GM21526 (cell line): Measurements from ENCODE around the gene PTPRD.

Experiments
- ATAC-seq: cut with Tn5 transposase; IDR thresholded peaks from one replicate; pipeline ENCODE4 v1.9.1; 2021; ENCODE audit warnings: moderate library complexity; ENCODE audit not compliant: unreplicated experiment, low FRiP score

Gene PTPRD

GRCh38 chr9:8600914-8601680 lies 2011.7 kb downstream of the PTPRD start:
- ATAC-seq, result no peak

DNA sequence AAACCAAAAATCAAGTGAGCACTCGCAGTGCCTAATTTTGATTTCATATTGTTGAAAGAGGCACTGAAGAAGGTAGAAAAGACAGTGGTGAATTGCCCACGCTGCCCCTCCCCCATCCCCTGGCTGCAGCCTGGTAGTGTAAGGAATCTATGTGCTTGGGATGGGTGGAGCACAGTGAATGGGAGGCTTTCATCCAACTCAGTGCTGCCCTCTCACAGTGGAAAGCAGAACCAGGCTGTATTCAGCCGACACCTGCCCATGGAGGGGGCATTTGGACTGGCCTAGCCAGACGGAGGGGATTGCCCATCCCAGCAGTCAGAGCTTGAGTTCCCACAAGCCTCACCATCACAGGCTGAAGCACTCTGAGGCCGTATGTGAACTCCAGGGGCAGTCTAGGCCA lies 2012.9 kb downstream of the PTPRD start:
- ATAC-seq, result no peak

GRCh38 chr9:8589476-8589875 lies 2023.3 kb downstream of the PTPRD start:
- ATAC-seq, result no peak

DNA sequence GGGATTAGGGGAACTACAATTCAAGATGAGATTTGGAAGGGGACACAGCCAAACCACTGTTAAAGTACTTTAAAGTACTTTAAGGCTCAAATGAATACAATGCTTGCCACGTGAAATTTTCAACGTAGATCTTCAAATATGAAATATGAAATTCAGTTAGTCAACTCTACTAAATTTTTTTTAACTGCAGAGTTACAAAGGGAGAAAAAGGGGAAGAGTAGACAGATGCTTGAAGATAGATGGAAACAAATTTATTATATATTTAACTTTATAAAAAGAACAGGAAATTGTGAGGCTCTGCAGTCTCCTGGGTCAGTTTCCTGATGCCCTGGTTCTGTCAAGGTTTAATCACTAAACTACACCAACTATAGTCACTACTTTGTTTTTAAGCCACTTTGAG lies 2027.8 kb downstream of the PTPRD start:
- ATAC-seq, result no peak

GRCh38 chr9:8579661-8580060 lies 2033.1 kb downstream of the PTPRD start:
- ATAC-seq, result no peak

DNA sequence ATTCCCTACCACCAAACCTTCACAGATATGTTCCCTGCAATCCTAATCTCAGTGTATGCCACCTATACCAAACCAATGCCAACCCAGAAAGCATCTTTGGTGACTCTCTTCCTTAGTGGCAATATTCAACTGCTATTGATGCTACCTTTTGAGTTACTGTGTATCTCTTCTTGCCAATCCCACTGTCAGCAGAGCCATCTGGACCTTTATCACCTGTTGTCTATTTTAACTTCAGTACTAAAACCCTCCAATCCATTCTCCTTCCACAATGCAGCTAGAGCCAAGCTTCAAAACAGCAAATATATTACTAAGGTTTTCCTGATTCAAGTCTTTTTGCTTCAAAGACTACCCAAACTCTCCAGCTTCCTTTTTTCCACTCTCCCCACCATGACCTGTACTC lies 2036.1 kb downstream of the PTPRD start:
- no peak for ATAC-seq

- no peak for ATAC-seq
Observed at GRCh38 chr9:8574846-8575245, 2038.0 kb downstream of the PTPRD start.

- no peak for ATAC-seq
Observed at GRCh38 chr9:8572209-8572608, 2040.6 kb downstream of the PTPRD start.

GRCh38 chr9:8571643-8572042 lies 2041.2 kb downstream of the PTPRD start:
- ATAC-seq, result no peak

GRCh38 chr9:8570776-8571175 lies 2042.0 kb downstream of the PTPRD start:
- no peak for ATAC-seq

DNA sequence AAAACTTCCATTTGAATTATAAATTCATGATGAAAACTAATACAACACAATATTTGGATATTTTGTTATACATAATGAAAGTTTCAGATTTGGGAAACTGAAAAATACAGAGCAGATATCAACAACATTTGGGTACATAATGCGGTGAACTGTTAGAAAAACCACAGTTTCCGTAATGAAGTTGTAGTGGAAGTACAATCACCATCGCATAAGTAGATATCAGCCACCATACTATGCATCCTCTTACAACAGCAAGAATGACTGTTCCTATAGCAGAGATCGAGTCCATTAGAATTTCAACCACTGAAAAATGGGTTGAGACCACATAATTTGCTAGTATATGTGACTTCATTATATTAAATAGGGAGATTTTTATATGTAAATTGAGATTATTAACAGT lies 2043.0 kb downstream of the PTPRD start:
- no peak for ATAC-seq

DNA sequence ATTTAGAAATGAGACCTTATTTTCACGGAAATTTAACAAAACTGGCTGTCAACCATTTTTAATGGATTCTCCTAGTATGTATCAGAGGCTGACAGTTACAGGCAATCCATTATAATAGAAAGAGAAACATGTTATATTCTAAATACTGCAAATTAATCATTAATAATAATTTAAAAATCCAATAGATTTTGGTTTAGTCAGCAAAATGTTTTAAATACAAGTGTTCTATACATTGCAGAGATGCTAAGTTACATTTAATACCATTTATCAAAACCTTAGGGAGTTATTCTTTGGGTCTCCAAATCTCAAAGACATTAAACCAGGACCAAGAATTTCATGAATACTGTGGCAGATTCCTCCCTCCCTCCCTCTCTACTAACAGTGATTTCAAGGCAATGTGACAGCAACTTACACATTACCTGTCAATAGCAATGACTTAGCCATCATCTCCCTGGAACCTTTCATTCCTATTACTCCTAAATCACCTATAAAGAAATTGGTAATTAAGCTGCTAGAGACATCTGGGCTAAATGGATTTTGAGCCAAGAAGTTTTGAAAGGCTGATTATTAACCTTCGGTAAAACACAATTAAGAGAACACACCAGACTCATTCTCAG lies 2044.7 kb downstream of the PTPRD start:
- ATAC-seq, result no peak

DNA sequence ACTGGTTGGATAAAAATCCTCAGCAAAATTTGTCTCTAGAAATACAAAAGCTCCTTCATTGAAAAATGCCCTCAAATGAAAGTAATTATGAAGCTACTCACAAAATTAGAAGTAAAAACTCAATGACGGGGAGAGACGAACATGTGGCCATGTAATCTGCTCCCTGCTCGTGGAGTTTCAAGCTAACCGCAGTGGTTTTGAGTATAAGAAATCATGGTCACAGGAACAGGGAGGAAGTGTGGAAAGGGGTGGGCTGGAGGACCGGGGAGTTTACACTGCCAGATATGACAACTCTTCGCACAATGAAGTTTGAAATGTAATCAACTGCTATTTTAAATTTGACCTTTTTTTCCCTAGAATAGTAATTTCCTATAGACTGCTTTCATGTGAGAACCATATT lies 2047.8 kb downstream of the PTPRD start:
- ATAC-seq, result no peak

GRCh38 chr9:8560560-8561525 lies 2052.0 kb downstream of the PTPRD start:
- ATAC-seq, result no peak

DNA sequence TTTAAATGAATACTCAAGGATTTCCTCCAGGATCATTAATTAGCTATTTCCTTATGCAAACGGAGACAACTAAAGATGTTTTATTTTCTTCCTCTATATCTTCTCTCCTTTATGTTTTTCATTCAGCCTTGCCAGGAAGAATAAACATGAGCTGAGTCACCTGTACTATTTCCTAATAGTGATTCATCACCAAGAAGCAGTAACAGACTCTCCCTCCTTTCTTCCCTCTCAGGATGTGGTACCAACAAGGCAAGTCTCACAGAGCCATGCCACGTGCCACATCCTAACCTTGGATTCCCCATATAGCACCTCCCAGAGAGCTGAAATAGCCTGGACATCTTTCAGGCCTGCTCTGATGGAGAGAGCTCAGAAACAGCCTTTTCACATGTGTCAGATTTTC lies 2054.6 kb downstream of the PTPRD start:
- no peak for ATAC-seq

GRCh38 chr9:8555762-8556500 lies 2056.9 kb downstream of the PTPRD start:
- ATAC-seq, result no peak

GRCh38 chr9:8553444-8553843 lies 2059.4 kb downstream of the PTPRD start:
- no peak for ATAC-seq

DNA sequence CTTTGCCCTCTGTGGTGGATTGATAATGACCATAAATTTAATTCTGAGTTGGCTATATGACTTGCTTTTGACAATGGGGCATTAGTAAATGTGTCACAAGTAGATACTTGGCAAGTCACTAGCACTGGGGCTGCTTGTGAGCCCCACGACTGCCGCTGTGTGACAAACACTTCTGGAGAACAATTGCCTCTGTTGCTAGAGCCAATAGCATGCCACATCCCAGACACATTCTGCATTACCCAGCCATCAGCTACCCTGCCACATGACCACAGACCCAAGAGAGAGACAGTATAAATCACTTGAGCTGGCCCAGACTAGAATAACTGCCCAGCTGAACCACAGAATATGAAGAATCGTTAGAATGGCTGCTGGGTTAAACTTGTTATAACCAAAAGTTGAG lies 2060.1 kb downstream of the PTPRD start:
- ATAC-seq, result no peak

DNA sequence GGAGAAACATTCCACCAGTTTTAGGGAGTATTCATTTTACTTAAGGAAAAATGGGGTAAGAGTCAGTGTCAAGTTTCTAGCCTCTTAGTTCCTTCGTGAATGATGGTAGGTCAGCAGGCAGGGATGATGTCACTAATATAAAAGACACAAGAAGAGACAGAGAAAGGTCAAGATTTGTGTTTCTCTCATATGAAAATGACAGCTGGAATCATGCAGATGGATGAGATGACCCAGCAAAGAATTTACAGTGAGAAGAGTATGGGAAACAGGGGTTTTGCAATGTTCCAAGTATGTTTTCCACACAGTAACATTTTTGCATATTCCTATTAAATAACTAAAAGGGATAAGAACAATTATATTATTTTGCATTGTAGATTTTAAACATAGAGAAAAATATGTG lies 2063.6 kb downstream of the PTPRD start:
- no peak for ATAC-seq

- no peak for ATAC-seq
Observed at GRCh38 chr9:8543219-8543618, 2069.6 kb downstream of the PTPRD start.

GRCh38 chr9:8542537-8542936 lies 2070.3 kb downstream of the PTPRD start:
- ATAC-seq, result no peak
